Upper lobe of right lung (tissue), 1 donor: ENCODE measurements around the gene ALOX5AP. TPM values are rescaled to one million over a fixed set of nuclear protein-coding genes. Genes with fewer than 3 reads are reported as not detected.

Experiments
- ATAC-seq: fragments of 200-7000 bp; cut with Tn5 transposase; one replicate; pipeline ENCODE4 v1.9.1; 2020; ENCODE audit warnings: mild to moderate bottlenecking, moderate library complexity
- DNase-seq: peaks from one replicate; pipeline ENCODE4 v3.0.0-alpha.2; 2020
- H3K27ac ChIP-seq: fragments of 200-600 bp; one replicate; pipeline ENCODE4 v1.8.0; 2022
- H3K27me3 ChIP-seq: fragments of 200-600 bp; one replicate; pipeline ENCODE4 v1.8.0; 2022; ENCODE audit warnings: mild to moderate bottlenecking
- H3K36me3 ChIP-seq: fragments of 200-600 bp; one replicate; pipeline ENCODE4 v1.8.0; 2022
- H3K4me1 ChIP-seq: fragments of 200-600 bp; one replicate; pipeline ENCODE4 v1.8.0; 2022
- H3K4me3 ChIP-seq: fragments of 200-600 bp; one replicate; pipeline ENCODE4 v1.8.0; 2022; ENCODE audit warnings: mild to moderate bottlenecking
- H3K9me3 ChIP-seq: fragments of 200-600 bp; one replicate; pipeline ENCODE4 v1.8.0; 2022
- CTCF ChIP-seq: fragments of 200-600 bp; IDR thresholded peaks from one replicate; pipeline ENCODE4 v1.8.0; 2022; ENCODE audit warnings: antibody characterized with exemption
- intact Hi-C: fragments of 100-400 bp; cut with DNase I; formaldehyde crosslinking; loops from one replicate; pipeline ENCODE4 v1.11.0; 2022
- total RNA-seq: library from RNA; stranded (reverse); fragmentation: NEBNext Ultra II Directional; extraction: Animal tissue kit (Norgen Biotek cat#: 25700); gene quantifications from one replicate; pipeline ENCODE4 v1.2.1, GENCODE V29; 2021
- donor health status: DM: no; HTN: yes; CAD: no; lungs with severe emphysema.

The ALOX5AP gene
- total RNA-seq, 1 donor from 2014 or later, result 195 TPM

- no peaks in the 10 kb centered on the region for H3K27me3 ChIP-seq
- H3K36me3 ChIP-seq, result no peaks in the 10 kb centered on the region
- H3K9me3 ChIP-seq, result no peaks in the 10 kb centered on the region
- no peak for ATAC-seq
- H3K4me1 ChIP-seq, result peaks cover 11% of the 10 kb centered on the region
- intact Hi-C loops, result no loop called here
- no peak overlapping the region for H3K4me3 ChIP-seq
- no peak for DNase-seq
- H3K27ac ChIP-seq, result no peak overlapping the region
- TF ChIP-seq CTCF, result no peak
Observed at GRCh38 chr13:30711375-30711774, 24.0 kb upstream of the ALOX5AP start.

- Histone ChIP-seq H3K4me1 (peaks cover 11% of the 10 kb centered on the region), H3K36me3 (no peaks in the 10 kb centered on the region), H3K27ac (no peak overlapping the region), H3K9me3 (no peaks in the 10 kb centered on the region), H3K27me3 (no peaks in the 10 kb centered on the region), H3K4me3 (no peak overlapping the region)
- TF ChIP-seq CTCF, result no peak
- intact Hi-C loops, result no loop called here
- ATAC-seq (no peak), DNase-seq (no peak)
Observed at GRCh38 chr13:30711837-30712236, 23.5 kb upstream of the ALOX5AP start.

GRCh38 chr13:30712536-30713532 is 22.5 kb upstream of the ALOX5AP start:
- peaks cover 11% of the 10 kb centered on the region for H3K4me1 ChIP-seq
- no peaks in the 10 kb centered on the region for H3K9me3 ChIP-seq
- H3K27ac ChIP-seq, result peak overlapping the region; percentile 45
- no peak overlapping the region for H3K4me3 ChIP-seq
- peak; percentile 93 for ATAC-seq
- H3K27me3 ChIP-seq, result no peaks in the 10 kb centered on the region
- H3K36me3 ChIP-seq, result no peaks in the 10 kb centered on the region
- no peak for TF ChIP-seq CTCF
- intact Hi-C loops, result no loop called here
- DNase-seq, result no peak

GRCh38 chr13:30714629-30715371 is 20.5 kb upstream of the ALOX5AP start:
- no peaks in the 10 kb centered on the region for H3K9me3 ChIP-seq
- H3K4me1 ChIP-seq, result peaks cover 11% of the 10 kb centered on the region
- no peaks in the 10 kb centered on the region for H3K36me3 ChIP-seq
- no peaks in the 10 kb centered on the region for H3K27me3 ChIP-seq
- H3K4me3 ChIP-seq, result no peak overlapping the region
- intact Hi-C loops, result no loop called here
- no peak for DNase-seq
- peak; percentile 59 for ATAC-seq
- TF ChIP-seq CTCF, result no peak
- no peak overlapping the region for H3K27ac ChIP-seq

- no peak for TF ChIP-seq CTCF
- Histone ChIP-seq H3K36me3 (no peaks in the 10 kb centered on the region), H3K27ac (no peak overlapping the region), H3K4me1 (peaks cover 16% of the 10 kb centered on the region), H3K27me3 (no peaks in the 10 kb centered on the region), H3K4me3 (no peak overlapping the region), H3K9me3 (no peaks in the 10 kb centered on the region)
- intact Hi-C loops, result no loop called here
- ATAC-seq (no peak), DNase-seq (no peak)
Observed at GRCh38 chr13:30715372-30715756, 20.0 kb upstream of the ALOX5AP start.
